Hematopoietic multipotent progenitor cell (in vitro differentiated cells): ENCODE data around the gene EPOP. TPM values are rescaled to one million over a fixed set of nuclear protein-coding genes. Genes with fewer than 3 reads are reported as not detected.
"Not testable (repeated sequence)": the region's sequence is repeated elsewhere in the genome, so short reads cannot be mapped to it uniquely, and the experiment has no call there.

Source experiments
- DNase-seq, 3 donors: peaks; one replicate each; pipeline ENCODE4 v3.0.0-alpha.2; 2011 to 2015; ENCODE audit warnings: low read depth in 2 of 3, low spot score in 2 of 3
- small RNA-seq: library from RNA; depleted of rRNA; stranded (forward); fragments of <200 nt; gene quantifications from one replicate; pipeline ENCODE3, GENCODE V24; 2012
- total RNA-seq: library from RNA; depleted of rRNA; stranded (reverse); fragments of >200 nt; gene quantifications from one replicate; pipeline ENCODE4 v1.2.3, GENCODE V29; 2012

The EPOP gene
- total RNA-seq, 1 donor, result 0.27 TPM

DNA sequence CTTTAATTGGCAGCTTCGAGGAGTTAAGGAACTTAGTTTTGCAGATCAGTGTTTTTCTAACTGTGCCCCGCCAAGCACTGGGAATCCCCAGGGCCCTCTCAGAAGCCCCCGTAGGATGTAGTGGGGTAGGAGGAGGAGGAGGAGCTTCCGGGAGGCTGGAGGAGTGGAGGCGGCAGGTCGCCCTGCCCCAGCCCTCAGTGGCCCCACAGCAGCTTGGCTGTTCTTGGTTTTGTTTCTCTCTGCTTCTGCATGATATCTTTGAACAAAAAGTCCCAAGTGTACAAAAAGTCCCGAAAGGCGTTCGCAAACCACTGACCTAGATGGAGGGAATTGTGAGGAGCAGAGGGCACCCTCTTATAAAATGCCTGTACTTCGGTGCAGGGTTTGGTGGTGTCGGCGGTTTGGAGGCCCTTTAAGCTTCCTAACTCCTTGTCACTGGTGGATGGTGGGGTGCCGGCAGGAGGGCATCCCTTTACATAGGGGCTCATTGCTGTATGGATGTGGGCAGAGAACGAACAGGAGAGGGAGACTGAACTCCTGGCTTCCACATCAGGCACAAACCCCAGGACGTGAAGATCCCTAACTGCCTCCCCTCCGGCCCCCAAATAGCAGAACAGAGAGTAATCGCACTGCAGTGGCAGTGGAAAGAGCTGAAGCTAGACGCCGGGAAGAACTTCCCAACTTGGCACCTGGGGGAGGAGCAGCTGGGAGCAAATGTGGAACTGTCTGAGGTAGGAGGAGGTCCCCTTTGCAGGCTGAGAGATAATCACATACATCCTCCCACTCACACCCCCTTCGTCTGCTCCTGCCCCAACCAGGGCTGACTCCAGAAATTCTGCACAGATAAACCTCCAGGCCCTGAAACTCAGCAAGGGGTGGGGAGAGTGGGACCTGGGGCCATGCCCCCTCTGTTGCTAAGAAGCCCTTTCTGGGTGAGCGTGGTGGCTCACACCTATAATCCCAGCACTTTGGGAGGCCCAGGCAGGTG is 20.1 kb downstream of the EPOP start:
- no peak for DNase-seq

DNA sequence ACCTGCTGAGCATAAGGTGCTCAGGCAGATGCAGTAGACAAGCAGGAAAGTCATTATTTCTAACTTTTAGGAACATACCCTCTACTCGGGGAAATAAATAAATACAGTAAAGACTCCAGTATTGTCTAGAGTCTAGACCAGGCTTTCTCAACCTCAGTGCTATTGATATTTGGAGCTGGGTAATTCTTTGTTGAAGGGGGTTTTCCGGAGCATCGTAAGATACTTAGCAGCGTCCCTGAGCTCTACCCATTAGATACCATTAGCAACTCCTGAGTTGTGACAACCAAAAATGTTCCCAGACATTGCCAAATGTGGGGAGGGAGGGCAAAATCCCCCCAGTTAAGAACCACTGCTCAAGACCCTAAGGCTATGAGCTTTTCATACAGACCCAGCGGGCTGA is 21.1 kb downstream of the EPOP start:
- DNase-seq, result no peak

DNA sequence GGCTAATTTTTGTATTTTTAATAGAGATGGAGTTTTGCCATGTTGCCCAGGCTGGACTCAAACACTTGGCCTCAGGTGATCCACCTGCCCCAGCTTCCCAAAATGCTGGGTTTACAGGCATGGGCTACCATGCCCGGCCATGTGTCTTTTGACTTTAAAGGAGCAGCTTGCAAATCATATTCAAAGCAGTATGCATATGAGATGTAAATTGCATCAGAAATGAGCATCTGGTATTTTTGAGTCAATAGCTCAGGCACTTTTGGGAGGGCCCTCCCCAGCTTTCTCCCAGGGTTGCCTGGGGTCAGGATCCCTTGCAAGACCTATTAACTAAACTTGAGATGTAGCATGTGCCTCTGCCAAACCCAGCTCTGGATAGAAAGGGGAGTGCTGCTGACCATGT is 21.5 kb downstream of the EPOP start:
- no peak for DNase-seq

DNA sequence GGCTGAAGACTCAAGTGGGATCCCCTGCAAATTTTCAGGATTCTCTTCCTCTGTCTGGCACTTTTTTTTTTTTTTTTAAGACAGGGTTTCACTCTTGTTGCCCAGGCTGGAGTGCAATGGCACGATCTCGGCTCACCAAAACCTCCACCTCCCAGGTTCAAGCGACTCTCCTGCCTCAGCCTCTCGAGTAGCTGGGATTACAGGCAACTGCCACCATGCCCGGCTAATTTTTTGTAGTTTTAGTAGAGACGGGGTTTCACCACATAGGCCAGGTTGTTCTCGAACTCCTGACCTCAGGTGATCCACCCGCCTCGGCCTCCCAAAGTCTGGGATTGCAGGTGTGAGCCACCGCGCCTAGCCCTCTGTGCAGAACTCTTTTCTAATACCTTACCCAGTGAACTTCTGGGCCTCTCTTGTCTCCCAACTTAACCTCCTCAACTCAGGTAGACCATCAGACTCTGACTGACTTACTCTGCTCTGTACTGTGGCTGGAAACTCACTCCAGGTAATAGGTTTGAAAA is 24.0 kb downstream of the EPOP start:
- not testable (repeated sequence) for DNase-seq

DNA sequence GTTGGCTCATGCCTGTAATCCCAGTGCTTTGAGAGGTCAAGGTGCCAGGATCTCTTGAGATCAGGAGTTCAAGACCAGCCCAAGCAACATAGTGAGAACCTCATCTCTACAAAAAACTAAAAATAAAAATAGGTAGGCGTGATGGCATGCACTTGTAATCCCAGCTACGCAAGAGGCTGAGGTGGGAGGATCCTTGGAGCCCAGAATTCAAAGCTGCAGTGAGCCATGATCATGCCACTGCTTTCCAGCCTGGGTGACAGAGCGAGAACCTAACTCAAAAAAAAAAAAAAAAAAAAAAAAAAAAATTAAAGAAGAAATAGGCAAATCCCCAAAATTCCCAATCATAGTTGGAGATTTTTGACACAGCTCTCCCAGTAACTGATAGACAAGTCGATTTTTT is 36.8 kb downstream of the EPOP start:
- DNase-seq, result no peak

DNA sequence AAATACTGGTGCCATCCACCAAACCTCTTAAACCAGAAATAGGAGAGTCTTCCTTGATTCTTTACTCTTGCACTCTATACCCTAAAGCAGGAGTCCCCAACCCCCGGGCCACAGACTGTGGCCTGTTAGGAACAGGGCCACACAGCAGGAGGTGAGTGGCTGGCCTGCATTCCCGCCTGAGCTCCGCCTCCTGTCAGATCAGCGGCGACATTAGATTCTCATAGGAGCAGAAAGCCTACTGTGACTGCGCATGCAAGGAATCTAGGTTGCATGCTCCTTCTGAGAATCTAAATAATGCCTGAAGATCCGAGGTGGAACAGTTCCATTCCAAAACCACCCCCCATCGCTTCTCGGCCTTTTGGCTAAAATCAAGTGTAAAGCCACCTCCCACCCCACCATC is 38.7 kb downstream of the EPOP start:
- DNase-seq, result no peak

DNA sequence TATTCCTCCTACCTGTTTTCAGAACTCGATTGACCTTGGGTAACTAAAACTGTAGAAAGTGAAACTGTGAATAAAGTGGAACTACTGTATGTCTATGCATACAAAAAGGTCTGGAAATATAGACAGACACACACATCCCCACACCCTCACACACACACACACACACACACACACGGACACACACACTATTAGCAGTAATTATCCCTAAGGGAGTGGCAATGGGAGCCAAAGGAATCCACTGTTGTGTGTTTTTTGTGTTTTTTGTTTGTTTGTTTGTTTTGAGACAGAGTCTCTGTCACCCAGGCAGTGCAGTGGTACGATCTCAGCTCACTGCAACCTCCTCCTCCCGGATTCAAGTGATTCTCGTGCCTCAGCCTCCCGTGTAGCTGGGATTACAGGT is 42.4 kb downstream of the EPOP start:
- no peak for DNase-seq

DNA sequence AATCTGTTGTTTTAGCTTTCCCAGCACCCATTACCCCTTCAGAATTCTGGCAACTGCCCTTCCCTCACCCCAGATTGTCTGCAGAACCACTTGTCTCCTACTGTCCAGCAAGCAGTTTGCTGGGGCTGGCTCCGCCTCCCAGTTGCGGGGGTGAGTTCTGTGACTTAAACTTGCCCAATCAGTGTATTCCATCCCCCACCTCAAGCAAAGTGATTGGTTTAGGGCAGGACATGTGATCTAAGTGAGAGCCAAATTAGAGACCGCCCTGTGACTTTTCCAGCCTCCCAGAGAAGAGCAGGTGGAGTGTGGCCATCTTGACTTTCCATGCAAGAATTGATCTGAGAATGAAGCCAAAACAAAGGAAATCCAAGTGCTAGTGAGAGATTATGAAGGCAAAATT is 46.3 kb downstream of the EPOP start:
- no peak for DNase-seq

DNA sequence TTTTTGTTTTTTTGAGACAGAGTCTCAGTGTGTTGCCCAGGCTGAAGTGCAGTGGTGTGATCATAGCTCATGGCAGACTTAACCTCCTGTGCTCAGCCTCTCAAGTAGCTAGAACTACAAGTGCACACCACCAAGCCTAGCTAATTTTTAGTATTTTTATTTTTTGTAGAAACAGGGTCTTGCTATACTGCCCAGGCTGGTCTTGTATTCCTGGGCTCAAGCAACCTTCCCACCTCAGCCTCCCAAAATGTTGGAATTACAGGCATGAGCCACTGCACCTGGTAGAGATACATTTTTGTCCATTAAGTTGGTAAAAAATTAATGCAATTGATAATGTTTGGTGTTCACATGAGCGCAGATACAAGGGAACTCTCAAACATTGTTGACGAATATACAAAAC is 46.8 kb downstream of the EPOP start:
- DNase-seq, result no peak

DNA sequence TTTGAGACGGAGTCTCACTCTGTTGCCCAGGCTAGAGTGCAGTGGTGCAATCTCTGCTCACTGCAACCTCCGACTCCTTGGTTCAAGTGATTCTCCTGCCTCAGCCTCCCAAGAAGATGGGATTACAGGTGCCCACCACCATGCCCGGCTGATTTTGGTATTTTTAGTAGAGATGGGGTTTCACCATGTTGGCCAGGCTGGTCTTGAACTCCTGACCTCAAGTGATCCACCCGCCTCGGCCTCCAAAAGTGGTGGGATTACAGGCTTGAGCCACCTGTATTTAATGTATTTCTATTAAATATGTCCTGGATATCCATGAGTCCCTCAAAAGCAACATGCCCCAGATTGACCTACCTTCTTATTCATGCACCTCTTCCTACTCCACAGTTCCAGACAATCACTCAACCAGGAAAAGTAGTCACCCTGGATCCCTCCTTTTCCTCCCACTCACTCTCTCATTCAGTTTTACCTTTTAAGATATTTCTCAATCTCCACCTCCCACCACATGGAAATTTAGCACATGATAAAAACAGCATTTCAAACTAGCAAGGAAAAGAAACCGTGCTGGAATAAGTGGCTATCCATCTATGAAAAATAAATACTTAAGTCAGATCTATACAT is 48.0 kb downstream of the EPOP start:
- DNase-seq, result not testable (repeated sequence)

DNA sequence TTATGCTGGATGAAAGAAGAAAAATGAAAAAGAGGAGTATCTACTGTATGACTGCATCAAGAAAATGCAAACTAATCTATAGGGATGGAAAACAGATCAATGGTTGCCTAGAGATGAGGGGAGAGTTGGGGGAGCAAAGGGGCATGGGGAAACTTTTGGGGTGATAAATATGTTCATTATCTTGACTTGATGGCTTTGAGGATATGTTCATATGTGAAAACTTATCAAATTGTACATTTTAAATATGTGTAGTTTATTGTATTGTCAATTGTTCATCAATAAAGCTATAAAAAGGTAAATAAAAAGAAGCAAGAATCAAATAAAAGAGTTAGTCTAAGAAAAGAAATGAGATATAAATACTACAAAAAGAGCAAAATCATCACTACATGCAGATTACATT is 49.3 kb downstream of the EPOP start:
- DNase-seq, result no peak

DNA sequence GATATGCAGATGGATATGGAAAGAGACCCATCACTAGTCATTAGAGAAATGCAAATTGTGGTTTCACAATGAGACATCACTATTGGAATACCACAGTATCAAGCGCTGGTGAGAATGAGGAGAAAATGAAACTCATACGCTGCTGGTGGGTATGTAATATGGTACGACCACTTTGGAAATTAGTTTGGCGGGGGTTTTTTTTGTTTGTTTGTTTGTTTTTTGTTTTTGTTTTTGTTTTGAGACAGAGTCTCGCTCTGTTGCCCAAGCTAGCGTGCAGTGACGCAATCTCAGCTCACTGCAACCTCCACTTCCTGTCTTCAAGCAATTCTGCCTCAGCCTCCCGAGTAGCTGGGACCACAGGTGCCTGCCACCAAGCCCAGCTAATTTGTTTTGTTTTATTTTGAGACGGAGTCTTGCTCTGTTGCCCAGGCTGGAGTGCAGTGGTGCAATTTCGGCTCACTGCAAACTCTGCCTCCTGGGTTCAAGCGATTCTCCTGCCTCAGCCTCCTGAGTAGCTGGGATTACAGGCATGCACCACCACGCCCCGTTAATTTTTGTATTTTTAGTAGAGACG is 49.9 kb downstream of the EPOP start:
- DNase-seq, result not testable (repeated sequence)

Small RNA genes within 50 kb of the gene (small RNA-seq; reads per million reads assigned to genes)
- gene MIR4726 (not detected), gene MIR4734 (not detected)

Other genes with a start within 250 kb of the EPOP start
- gene ARHGAP23, start 246.5 kb downstream of the EPOP start, total RNA-seq, result 16.4 TPM
- gene SRCIN1, start 69.0 kb downstream of the EPOP start, total RNA-seq, result under 0.01 TPM
- gene MLLT6, start 30.3 kb upstream of the EPOP start, total RNA-seq, result 71.6 TPM
- gene CISD3, start 55.4 kb upstream of the EPOP start, total RNA-seq, result 2.4 TPM
- not detected for gene PCGF2, start 73.4 kb upstream of the EPOP start, total RNA-seq
- gene PSMB3, start 77.8 kb upstream of the EPOP start, total RNA-seq, result 298 TPM
- gene PIP4K2B, start 124.6 kb upstream of the EPOP start, total RNA-seq, result 55.5 TPM
- 17.0 TPM for gene CWC25, start 150.4 kb upstream of the EPOP start, total RNA-seq
- gene RPL23, start 178.8 kb upstream of the EPOP start, total RNA-seq, result 1,418 TPM
- 81.9 TPM for gene LASP1, start 195.1 kb upstream of the EPOP start, total RNA-seq